HepG2 (cell line): Measurements from ENCODE around the gene ZNF84. TPM values are rescaled to one million over a fixed set of nuclear protein-coding genes. Genes with fewer than 3 reads are reported as not detected.

Experiments used
- ATAD3A ChIP-seq: sonication (generic); formaldehyde crosslinking; IDR thresholded peaks from 2 replicates; pipeline ENCODE4 v1.4.0; 2020; ENCODE audit warnings: missing genetic modification reagents
- BHLHE40 ChIP-seq: IDR thresholded peaks from 2 replicates; pipeline ENCODE4 v1.6.1; 2011; ENCODE audit warnings: low read length, improper control_type of control experiment
- DBP ChIP-seq: sonication (generic); formaldehyde crosslinking; IDR thresholded peaks from 2 replicates; pipeline ENCODE4 v1.4.0; 2020; ENCODE audit warnings: missing genetic modification reagents; ENCODE audit errors: not compliant biosample characterization
- EZH2 ChIP-seq: conservative IDR thresholded peaks from 2 replicates; pipeline ENCODE4 v1.6.1; 2012; ENCODE audit warnings: mild to moderate bottlenecking, low read depth, low read length, moderate library complexity
- GABPA ChIP-seq, 2 experiments: IDR thresholded peaks; 2 replicates each; pipeline ENCODE4 v1.6.1; 2011 to 2016; ENCODE audit warnings: low read depth in 2 of 2, low read length in 1 of 2, missing biosample characterization in 1 of 2, missing genetic modification characterization in 1 of 2
- JUNB ChIP-seq: sonication (generic); formaldehyde crosslinking; IDR thresholded peaks from 2 replicates; pipeline ENCODE4 v1.8.0; 2022; ENCODE audit warnings: missing genetic modification reagents, mild to moderate bottlenecking, borderline replicate concordance
- KDM1A ChIP-seq: IDR thresholded peaks from 2 replicates; pipeline ENCODE4 v1.6.1; 2016; ENCODE audit warnings: missing compliant biosample characterization
- MYC ChIP-seq: sonication (generic); formaldehyde crosslinking; IDR thresholded peaks from 2 replicates; pipeline ENCODE4 v1.9.0; 2021; ENCODE audit warnings: missing genetic modification reagents, borderline replicate concordance
- NCOR1 ChIP-seq: fragments of 200-600 bp; sonication (generic); IDR thresholded peaks from 2 replicates; pipeline ENCODE4 v1.7.0; 2017; ENCODE audit warnings: antibody characterized with exemption, low read length, borderline replicate concordance
- NFE2L1 ChIP-seq: sonication (generic); formaldehyde crosslinking; IDR thresholded peaks from 2 replicates; pipeline ENCODE4 v1.4.0; 2020; ENCODE audit warnings: missing genetic modification reagents, mild to moderate bottlenecking, borderline replicate concordance
- PRMT3 ChIP-seq: sonication (generic); formaldehyde crosslinking; IDR thresholded peaks from 2 replicates; pipeline ENCODE4 v1.8.1; 2022; ENCODE audit warnings: low read depth, mild to moderate bottlenecking, moderate library complexity, missing genetic modification reagents, borderline replicate concordance
- SOX5 ChIP-seq: IDR thresholded peaks from 2 replicates; pipeline ENCODE4 v1.6.1; 2016; ENCODE audit warnings: borderline replicate concordance
- SRSF4 ChIP-seq: fragments of 200-400 bp; formaldehyde crosslinking; IDR thresholded peaks from one replicate; pipeline ENCODE4 v1.6.1; 2018; ENCODE audit warnings: mild to moderate bottlenecking, low read depth, low read length, moderate library complexity; ENCODE audit not compliant: poor library complexity, severe bottlenecking
- ZBTB25 ChIP-seq: IDR thresholded peaks from 2 replicates; pipeline ENCODE4 v1.6.1; 2018; ENCODE audit warnings: missing genetic modification reagents
- ZKSCAN8 ChIP-seq: IDR thresholded peaks from 2 replicates; pipeline ENCODE4 v1.6.1; 2016; ENCODE audit warnings: borderline replicate concordance, missing genetic modification reagents, missing compliant biosample characterization
- ZNF207 ChIP-seq: fragments of 450-650 bp; IDR thresholded peaks from 2 replicates; pipeline ENCODE4 v1.6.1; 2016; ENCODE audit warnings: antibody characterized with exemption, borderline replicate concordance
- ZNF224 ChIP-seq: sonication (generic); formaldehyde crosslinking; IDR thresholded peaks from 2 replicates; pipeline ENCODE4 v1.5.0; 2020; ENCODE audit warnings: mild to moderate bottlenecking, missing genetic modification reagents
- ZNF234 ChIP-seq: sonication (generic); formaldehyde crosslinking; conservative IDR thresholded peaks from 2 replicates; pipeline ENCODE4 v1.5.1; 2020; ENCODE audit warnings: mild to moderate bottlenecking, missing genetic modification reagents
- ZNF451 ChIP-seq: sonication (generic); formaldehyde crosslinking; IDR thresholded peaks from 2 replicates; pipeline ENCODE4 v1.5.0; 2020; ENCODE audit warnings: mild to moderate bottlenecking, missing genetic modification reagents
- ZNF543 ChIP-seq: sonication (generic); formaldehyde crosslinking; IDR thresholded peaks from 2 replicates; pipeline ENCODE4 v1.4.0; 2020; ENCODE audit warnings: mild to moderate bottlenecking, missing genetic modification reagents
- ZNF576 ChIP-seq: sonication (generic); formaldehyde crosslinking; IDR thresholded peaks from 2 replicates; pipeline ENCODE4 v1.4.0; 2020; ENCODE audit warnings: mild to moderate bottlenecking, missing genetic modification reagents
- ZNF709 ChIP-seq: sonication (generic); formaldehyde crosslinking; IDR thresholded peaks from 2 replicates; pipeline ENCODE4 v1.5.0; 2020; ENCODE audit warnings: mild to moderate bottlenecking, missing genetic modification reagents
- ZNF746 ChIP-seq: sonication (generic); formaldehyde crosslinking; IDR thresholded peaks from 2 replicates; pipeline ENCODE4 v1.8.0; 2022; ENCODE audit warnings: mild to moderate bottlenecking, missing genetic modification reagents
- ZNF792 ChIP-seq: IDR thresholded peaks from 2 replicates; pipeline ENCODE4 v1.6.1; 2016
- polyA plus RNA-seq, 8 experiments: library from polyadenylated mRNA; depleted of rRNA in 3 of 8; stranded (reverse) in 7 of 8; unstranded in 1 of 8; fragments of >200 nt; fragmentation: Illumina TruSeq in 4 of 8; extraction: Trizol in 4 of 8; gene quantifications; 2 replicates each; pipeline versions ENCODE4 v1.2.1 to v1.2.3, GENCODE V29; 2011 to 2016; ENCODE audit warnings: low read depth in 4 of 8, missing spikeins in 1 of 8, mixed read lengths in 1 of 8; ENCODE audit not compliant: insufficient read depth in 1 of 8
- total RNA-seq, 5 experiments: library from RNA; depleted of rRNA; stranded (reverse); fragments of >200 nt; fragmentation: Illumina TruSeq; extraction: Trizol; gene quantifications; 2 replicates each; pipeline ENCODE4 v1.2.3, GENCODE V29; 2016; ENCODE audit warnings: low read depth in 1 of 5
- TF ChIP-seq, protein P1 (sequence below): sonication (generic); formaldehyde crosslinking; IDR thresholded peaks from 2 replicates; pipeline ENCODE4 v1.5.0; 2020; ENCODE audit warnings: mild to moderate bottlenecking, missing genetic modification reagents
- TF ChIP-seq, protein P2 (sequence below): sonication (generic); formaldehyde crosslinking; IDR thresholded peaks from 2 replicates; pipeline ENCODE4 v1.4.0; 2020; ENCODE audit warnings: missing genetic modification reagents

Gene ZNF84
- total and polyA plus RNA-seq, 2 of the 13 experiments (the other 11 are each of a cell fraction or from before 2014, with no cell fraction given) = 15.5 to 21.8 TPM

DNA sequence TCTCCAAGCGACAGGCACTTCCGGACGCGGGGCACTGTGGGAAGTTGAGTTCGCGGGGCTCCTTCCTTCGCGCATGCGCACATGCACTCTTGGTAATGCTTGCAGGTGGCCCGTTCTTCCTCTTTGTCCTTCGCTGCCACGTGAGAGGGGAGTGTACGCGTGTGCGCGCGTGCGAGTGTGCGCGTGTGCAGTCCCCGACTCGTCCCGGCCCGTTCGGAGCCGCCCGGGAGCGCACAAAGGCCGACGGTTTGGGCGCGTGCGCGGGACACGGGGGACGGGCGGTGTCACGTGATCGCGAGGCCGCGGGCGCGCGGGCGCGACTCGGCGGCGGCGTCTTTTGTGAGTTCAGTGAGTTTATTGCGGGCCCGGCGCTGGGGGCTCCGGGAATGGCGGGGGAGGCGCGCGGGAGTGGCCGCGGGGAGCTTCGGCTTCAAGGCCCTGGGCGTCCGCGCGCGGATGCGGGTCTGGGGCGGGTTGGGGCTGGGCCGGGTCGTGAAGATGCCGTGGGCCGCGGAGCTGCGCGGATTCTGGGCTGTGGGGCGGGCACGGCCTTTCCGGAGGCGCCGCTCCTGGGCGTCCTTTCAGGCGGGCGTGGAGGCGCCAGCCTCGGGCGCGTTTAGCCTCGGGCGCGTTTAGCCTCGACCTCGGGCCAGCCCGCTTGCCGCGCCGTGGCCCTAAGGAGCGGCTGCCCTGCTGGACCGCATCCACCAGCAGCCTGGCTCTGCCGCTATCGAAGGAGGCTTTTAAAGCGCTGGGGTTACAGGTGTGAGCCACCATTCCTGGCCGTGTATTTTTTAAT, at the start of gene ZNF84 (continued):
- TF ChIP-seq EZH2 (no peak), ZNF207 (no peak), ZNF234 (CRISPR knock-in tag) (0 out of 2 replicates have a peak, but pooled peaks have one; percentile 42), DBP (CRISPR knock-in tag) (no peak), MYC (peak; percentile 95), ZNF224 (CRISPR knock-in tag) (peak; percentile 84; the same call in 1 of the 2 replicates), GABPA (IDR thresholded peaks at IDR 0.05; ENCODE audit: low read depth, low read length) (peak; percentile 85), GABPA (CRISPR knock-in tag; IDR thresholded peaks at IDR 0.05; ENCODE audit: low read depth) (peak; percentile 95), NCOR1 (no peak), SOX5 (peak; percentile 90), BHLHE40 (peak; percentile 97), KDM1A (no peak), ZBTB25 (CRISPR knock-in tag) (peak; percentile 81; the same call in 1 of the 2 replicates), ATAD3A (CRISPR knock-in tag) (no peak), ZNF543 (CRISPR knock-in tag) (peak; percentile 78), ZNF576 (CRISPR knock-in tag) (no peak), ZNF451 (CRISPR knock-in tag) (peak; percentile 96; the same call in 1 of the 2 replicates), SRSF4 (no peak), PRMT3 (CRISPR knock-in tag) (no peak), ZNF709 (CRISPR knock-in tag) (peak; percentile 96), ZKSCAN8 (CRISPR knock-in tag) (no peak), ZNF792 (peak; percentile 73; the same call in 1 of the 2 replicates), ZNF746 (CRISPR knock-in tag) (no peak), JUNB (peak; percentile 65; the same call in 1 of the 2 replicates), NFE2L1 (no peak)
- TF ChIP-seq, protein P1, sequence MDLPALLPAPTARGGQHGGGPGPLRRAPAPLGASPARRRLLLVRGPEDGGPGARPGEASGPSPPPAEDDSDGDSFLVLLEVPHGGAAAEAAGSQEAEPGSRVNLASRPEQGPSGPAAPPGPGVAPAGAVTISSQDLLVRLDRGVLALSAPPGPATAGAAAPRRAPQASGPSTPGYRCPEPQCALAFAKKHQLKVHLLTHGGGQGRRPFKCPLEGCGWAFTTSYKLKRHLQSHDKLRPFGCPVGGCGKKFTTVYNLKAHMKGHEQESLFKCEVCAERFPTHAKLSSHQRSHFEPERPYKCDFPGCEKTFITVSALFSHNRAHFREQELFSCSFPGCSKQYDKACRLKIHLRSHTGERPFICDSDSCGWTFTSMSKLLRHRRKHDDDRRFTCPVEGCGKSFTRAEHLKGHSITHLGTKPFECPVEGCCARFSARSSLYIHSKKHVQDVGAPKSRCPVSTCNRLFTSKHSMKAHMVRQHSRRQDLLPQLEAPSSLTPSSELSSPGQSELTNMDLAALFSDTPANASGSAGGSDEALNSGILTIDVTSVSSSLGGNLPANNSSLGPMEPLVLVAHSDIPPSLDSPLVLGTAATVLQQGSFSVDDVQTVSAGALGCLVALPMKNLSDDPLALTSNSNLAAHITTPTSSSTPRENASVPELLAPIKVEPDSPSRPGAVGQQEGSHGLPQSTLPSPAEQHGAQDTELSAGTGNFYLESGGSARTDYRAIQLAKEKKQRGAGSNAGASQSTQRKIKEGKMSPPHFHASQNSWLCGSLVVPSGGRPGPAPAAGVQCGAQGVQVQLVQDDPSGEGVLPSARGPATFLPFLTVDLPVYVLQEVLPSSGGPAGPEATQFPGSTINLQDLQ (CRISPR knock-in tag) = peak; percentile 44
- TF ChIP-seq, protein P2, sequence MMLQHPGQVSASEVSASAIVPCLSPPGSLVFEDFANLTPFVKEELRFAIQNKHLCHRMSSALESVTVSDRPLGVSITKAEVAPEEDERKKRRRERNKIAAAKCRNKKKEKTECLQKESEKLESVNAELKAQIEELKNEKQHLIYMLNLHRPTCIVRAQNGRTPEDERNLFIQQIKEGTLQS = no peak
